ENCODE measurements around the gene SH3RF3. TPM values are rescaled to one million over a fixed set of nuclear protein-coding genes. Genes with fewer than 3 reads are reported as not detected.
"Not testable (repeated sequence)": the region's sequence is repeated elsewhere in the genome, so short reads cannot be mapped to it uniquely, and the experiment has no call there.

The SH3RF3 gene
- total RNA-seq, 2 donors from 2014 or later: 1.3 to 2.5 TPM

GRCh38 chr2:109535217-109535946, 406.4 kb downstream of the SH3RF3 start:
- Histone ChIP-seq H3K36me3 (no peaks in the 10 kb centered on the region), H3K9ac (ENCODE audit: low read depth in 2 of 2, low read length in 2 of 2) (no peak overlapping the region), H3K27me3 (no peaks in the 10 kb centered on the region), H3K9me3 (no peaks in the 10 kb centered on the region), H3K4me3 (no peak overlapping the region), H3K4me1 (no peaks in the 10 kb centered on the region), H3K27ac (no peak overlapping the region)
- no peak for TF ChIP-seq CTCF (IDR thresholded peaks at IDR 0.05)
- DNase-seq: no peak
- intact Hi-C loops (cut with DNase I): no loop called here

- H3K27ac ChIP-seq; DNase-seq; H3K9me3 ChIP-seq; H3K36me3 ChIP-seq; H3K27me3 ChIP-seq; H3K4me1 ChIP-seq; H3K9ac ChIP-seq (ENCODE audit: low read depth in 2 of 2, low read length in 2 of 2); intact Hi-C loops (cut with DNase I); H3K4me3 ChIP-seq: not testable (repeated sequence)
These were observed 407.6 kb downstream of the SH3RF3 start for GRCh38 chr2:109536556-109536955.

GRCh38 chr2:109537565-109538222, 408.7 kb downstream of the SH3RF3 start:
- Histone ChIP-seq H3K9me3 (no peaks in the 10 kb centered on the region), H3K4me1 (no peaks in the 10 kb centered on the region), H3K4me3 (no peak overlapping the region), H3K27ac (no peak overlapping the region), H3K9ac (ENCODE audit: low read depth in 2 of 2, low read length in 2 of 2) (no peak overlapping the region), H3K27me3 (no peaks in the 10 kb centered on the region), H3K36me3 (no peaks in the 10 kb centered on the region)
- TF ChIP-seq CTCF (IDR thresholded peaks at IDR 0.05): no peak
- DNase-seq: no peak
- intact Hi-C loops (cut with DNase I): no loop called here

- Histone ChIP-seq H3K9ac (ENCODE audit: low read depth in 2 of 2, low read length in 2 of 2) (no peak overlapping the region), H3K4me3 (no peak overlapping the region), H3K4me1 (no peaks in the 10 kb centered on the region), H3K27me3 (no peaks in the 10 kb centered on the region), H3K27ac (no peak overlapping the region), H3K36me3 (no peaks in the 10 kb centered on the region), H3K9me3 (no peaks in the 10 kb centered on the region)
- intact Hi-C loops (cut with DNase I): no loop called here
- TF ChIP-seq CTCF (IDR thresholded peaks at IDR 0.05): no peak
- DNase-seq: no peak
These were observed 409.5 kb downstream of the SH3RF3 start for GRCh38 chr2:109538546-109538945.

DNA sequence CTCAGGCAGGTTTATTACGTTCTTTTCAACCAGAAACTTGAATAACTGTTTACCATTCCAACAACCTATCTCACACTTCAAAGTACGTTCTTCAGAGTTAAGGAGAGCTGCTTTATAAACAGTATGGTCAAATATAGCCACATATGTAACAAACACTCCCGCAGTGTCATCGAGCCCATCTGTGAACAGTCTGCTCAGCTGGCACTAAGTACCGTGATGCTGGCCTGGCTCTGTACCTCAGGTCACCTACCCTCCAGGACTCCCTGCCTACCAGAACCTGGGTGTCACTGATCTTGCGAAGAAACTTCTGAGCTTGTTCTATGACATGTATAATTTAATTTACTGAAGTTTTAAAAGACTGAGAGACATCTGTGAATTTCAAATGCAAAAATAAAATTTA, 413.4 kb downstream of the SH3RF3 start:
- Histone ChIP-seq H3K27me3 (no peaks in the 10 kb centered on the region), H3K36me3 (no peaks in the 10 kb centered on the region), H3K4me1 (no peaks in the 10 kb centered on the region), H3K27ac (no peak overlapping the region), H3K9me3 (no peaks in the 10 kb centered on the region), H3K9ac (ENCODE audit: low read depth in 2 of 2, low read length in 2 of 2) (no peak overlapping the region), H3K4me3 (no peak overlapping the region)
- TF ChIP-seq CTCF (IDR thresholded peaks at IDR 0.05): no peak
- intact Hi-C loops (cut with DNase I): loop anchor here (10.0 kb wide), 1 partner anchor 172 kb away; no protein-coding TSS in a partner anchor
- no peak for DNase-seq
